Left kidney (tissue), 8 donors: Measurements from ENCODE around the gene AQR. TPM values are rescaled to one million over a fixed set of nuclear protein-coding genes. Genes with fewer than 3 reads are reported as not detected.

Experiments
- DNase-seq: peaks from one replicate; pipeline ENCODE4 v3.0.0-alpha.2; 2013
- long read RNA-seq, 8 donors: transcript quantifications; one replicate each; lab custom pipeline, GENCODE V29; 2026
- polyA plus RNA-seq: library from polyadenylated mRNA; unstranded; fragments of 120-200 nt; gene quantifications from one replicate; pipeline ENCODE4 v1.2.1, GENCODE V29; 2013; ENCODE audit not compliant: insufficient read length

Gene AQR
- polyA plus RNA-seq, result 50.3 TPM
- long read RNA-seq, donor 1, full-length matches to known transcripts, result 10 of 19 reads
- long read RNA-seq, donor 1, partial matches to known transcripts, result 9 of 19 reads
- long read RNA-seq, donor 1, other reads (novel, unspliced or antisense), result 0 of 19 reads
- long read RNA-seq, donor 2, full-length matches to known transcripts, result 6 of 6 reads
- long read RNA-seq, donor 2, partial matches to known transcripts, result 0 of 6 reads
- long read RNA-seq, donor 2, other reads (novel, unspliced or antisense), result 0 of 6 reads
- long read RNA-seq, donor 3, partial matches to known transcripts, result 0 of 5 reads
- long read RNA-seq, donor 3, other reads (novel, unspliced or antisense), result 0 of 5 reads
- long read RNA-seq, donor 4, result 0 reads
- long read RNA-seq, donor 5, full-length matches to known transcripts, result 3 of 3 reads
- long read RNA-seq, donor 5, partial matches to known transcripts, result 0 of 3 reads
- long read RNA-seq, donor 5, other reads (novel, unspliced or antisense), result 0 of 3 reads
- long read RNA-seq, donor 6, full-length matches to known transcripts, result 7 of 7 reads
- long read RNA-seq, donor 6, partial matches to known transcripts, result 0 of 7 reads
- long read RNA-seq, donor 6, other reads (novel, unspliced or antisense), result 0 of 7 reads
- long read RNA-seq, donor 7, full-length matches to known transcripts, result 14 of 14 reads
- long read RNA-seq, donor 7, partial matches to known transcripts, result 0 of 14 reads
- long read RNA-seq, donor 7, other reads (novel, unspliced or antisense), result 0 of 14 reads
- long read RNA-seq, donor 8, full-length matches to known transcripts, result 2 of 2 reads
- long read RNA-seq, donor 8, partial matches to known transcripts, result 0 of 2 reads
- long read RNA-seq, donor 8, other reads (novel, unspliced or antisense), result 0 of 2 reads

- peak; percentile 97 for DNase-seq
Observed at GRCh38 chr15:34969340-34970097, at the start of gene AQR. TSS of gene AQR (minus strand) at chr15:34969742. CDS start at chr15:34969613, 129 bp downstream.

- DNase-seq, result no peak
Observed at GRCh38 chr15:35014241-35014640, 44.7 kb upstream of the AQR start.

DNA sequence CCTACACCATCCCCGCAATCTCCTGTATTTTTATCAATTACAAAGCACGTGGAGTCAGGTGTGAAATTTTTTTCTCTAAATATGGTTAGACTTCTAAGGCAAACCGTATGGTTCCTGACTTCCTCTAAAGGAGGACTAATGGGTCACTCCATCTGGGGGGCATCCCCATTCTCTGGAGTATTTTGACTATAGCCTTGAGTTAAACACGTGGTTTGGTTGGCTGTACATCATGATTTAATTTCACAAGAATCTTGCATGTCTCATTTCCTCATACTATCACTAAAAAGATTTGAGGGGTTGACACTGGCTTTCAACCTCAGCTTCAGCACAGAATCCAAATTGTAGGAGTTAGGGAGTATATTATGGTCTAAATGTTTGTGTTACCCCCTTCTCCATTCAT is 43.8 kb upstream of the AQR start:
- no peak for DNase-seq

GRCh38 chr15:35007397-35007796 is 37.9 kb upstream of the AQR start:
- DNase-seq, result no peak

DNA sequence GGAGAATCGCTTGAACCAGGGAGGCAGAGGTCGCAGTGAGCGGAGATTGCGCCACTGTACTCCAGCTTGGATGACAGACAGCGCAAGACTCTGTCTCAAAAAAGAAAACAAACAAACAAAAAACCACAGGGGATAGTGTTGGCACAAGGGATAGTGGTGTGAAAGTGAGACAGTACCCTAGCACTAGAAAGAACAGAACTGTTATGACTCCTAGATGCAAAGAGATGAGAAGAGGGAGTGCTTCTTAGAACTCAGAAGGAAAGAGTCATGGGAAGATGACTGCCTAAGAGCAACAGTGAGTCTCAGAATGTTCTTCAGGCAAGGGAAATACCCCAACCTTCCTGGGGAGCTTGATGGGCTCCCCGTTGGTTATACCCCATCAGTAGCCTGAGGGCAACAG is 36.4 kb upstream of the AQR start:
- no peak for DNase-seq

DNA sequence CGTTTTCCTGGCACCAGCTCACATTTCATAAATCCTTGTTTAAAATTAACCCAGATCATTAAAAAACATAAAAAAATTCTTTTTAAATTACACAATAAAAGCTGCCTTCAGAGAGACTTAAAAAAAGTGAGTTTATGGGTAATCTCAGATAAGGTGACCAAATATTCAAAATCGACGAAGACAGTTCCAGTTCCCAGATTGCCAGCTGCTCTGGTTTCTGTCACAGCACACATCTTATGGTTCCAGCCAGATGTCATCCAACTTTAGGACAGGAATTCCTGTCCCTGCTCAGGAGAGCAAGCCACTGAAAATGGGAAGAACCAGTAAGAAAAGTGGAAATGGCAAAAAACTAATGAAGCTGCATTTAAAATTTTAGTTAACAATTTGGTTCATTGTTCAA is 34.4 kb upstream of the AQR start:
- no peak for DNase-seq

- DNase-seq, result no peak
Observed at GRCh38 chr15:35000511-35000910, 31.0 kb upstream of the AQR start.

DNA sequence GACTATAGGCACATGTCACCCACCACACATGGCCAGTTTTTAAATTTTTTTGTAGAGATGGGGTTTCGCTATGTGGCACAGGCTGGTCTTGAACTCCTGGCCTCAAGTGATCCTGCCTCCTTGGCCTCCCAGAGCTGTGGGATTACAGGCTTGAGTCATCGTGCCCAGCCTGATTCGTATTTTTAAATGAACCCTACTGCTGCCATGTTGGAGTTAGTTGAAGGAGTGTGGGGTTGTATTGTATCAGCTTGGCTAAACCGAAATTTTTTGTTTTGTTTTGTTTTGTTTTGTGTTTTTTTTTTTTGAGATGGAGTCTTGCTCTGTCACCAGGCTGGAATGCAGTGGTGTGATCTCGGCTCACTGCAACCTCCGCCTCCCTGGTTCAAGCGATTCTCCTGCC is 30.4 kb upstream of the AQR start:
- no peak for DNase-seq

DNA sequence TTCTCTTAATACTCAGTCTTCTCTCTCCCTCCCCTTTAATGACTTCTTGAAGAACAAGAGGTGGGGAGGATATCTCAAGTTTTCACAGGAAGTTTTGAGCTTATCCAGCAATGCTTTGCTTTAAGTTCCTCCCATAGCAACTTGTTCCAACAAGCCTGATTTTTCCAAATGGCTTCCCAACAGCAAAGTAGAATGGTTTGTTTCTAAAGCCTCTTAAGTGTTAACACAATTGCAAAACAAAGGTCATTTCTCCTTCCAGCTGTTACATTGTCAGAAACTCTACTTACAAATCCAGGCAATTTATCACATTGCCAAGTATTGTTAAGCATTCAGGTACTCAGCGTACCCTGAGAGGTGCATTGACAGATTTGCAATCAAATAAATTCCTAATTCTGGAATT is 25.4 kb upstream of the AQR start:
- DNase-seq, result no peak

DNA sequence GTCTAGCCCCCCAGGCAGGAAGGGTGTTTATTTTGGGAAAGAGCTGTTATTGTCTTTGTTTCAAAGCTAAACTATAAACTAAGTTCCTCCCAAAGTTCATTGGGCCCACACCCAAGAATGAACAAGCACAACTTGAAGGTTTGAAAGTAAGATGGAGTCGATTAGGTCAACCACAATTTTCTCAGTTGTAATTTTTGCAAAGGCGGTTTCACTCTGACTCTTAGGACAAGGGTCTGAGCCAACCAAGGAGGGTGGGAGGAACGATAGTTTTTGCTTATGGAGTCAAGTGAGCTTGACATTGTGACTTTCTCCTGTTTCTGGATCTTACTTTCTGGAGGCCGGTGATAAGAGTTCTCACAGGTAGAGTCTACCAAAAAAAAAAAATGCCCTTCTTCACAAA is 24.3 kb upstream of the AQR start:
- DNase-seq, result no peak

DNA sequence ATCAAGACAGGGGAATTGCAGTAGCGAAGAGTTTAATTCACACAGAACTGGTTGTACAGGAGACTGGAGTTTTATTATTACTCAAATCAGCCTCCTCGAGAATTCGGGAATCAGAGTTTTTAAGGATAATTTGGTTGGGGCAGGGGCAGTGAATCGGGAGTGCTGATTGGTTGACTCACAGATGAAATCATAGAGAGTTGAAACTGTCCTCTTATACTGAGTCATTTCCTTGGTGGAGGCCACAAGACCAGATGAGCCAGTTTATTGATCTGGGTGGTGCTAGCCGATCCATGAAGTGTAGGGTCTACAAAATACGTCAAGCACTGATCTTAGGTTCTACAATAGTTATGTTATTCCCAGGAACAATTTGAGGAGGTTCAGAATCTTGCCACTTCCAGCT is 23.9 kb upstream of the AQR start:
- DNase-seq, result no peak

GRCh38 chr15:34988027-34988902 is 18.7 kb upstream of the AQR start, which contains the start of gene ZNF770:
TSS of gene ZNF770 (minus strand) at chr15:34988287. CDS start at chr15:34983434, 4,853 bp downstream.
- DNase-seq, result peak; percentile 81

GRCh38 chr15:34987609-34988026 is 18.1 kb upstream of the AQR start:
- DNase-seq, result no peak

DNA sequence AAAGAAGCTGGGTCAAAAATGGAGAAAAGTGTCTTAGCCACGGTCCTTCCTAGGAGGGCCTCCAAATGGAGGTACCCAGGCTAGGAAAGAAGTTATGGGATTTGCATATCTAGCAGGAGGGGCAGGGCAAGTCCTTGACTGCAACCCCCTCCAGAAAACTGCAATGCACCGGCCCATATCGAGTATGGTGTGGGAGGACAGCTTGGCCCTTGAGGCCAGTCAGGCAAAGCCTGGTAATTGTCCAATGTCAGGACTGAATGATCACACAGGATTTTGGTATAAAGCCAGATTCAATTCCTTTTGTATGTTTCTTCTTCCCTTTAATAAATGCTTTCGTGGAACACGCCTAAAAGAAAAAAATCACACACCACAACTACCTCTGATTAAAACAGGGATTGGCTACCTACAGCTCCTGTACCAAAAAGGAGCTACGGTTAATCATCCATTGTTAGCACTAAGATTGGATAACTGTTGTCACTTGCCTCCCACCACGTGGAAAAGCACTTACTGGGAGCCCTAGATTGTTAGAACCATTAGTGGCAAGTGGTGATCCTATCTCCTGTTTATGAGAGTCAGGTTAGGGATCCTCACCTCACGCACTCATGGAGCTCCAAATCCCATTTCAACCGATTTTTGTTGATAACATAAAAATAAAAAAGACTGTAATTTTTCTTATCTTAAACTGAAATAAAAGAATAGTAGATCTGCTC is 17.4 kb upstream of the AQR start:
- DNase-seq, result no peak

GRCh38 chr15:34986326-34986725 is 16.8 kb upstream of the AQR start:
- no peak for DNase-seq

- no peak for DNase-seq
Observed at GRCh38 chr15:34984889-34985630, 15.5 kb upstream of the AQR start.

- no peak for DNase-seq
Observed at GRCh38 chr15:34976743-34977142, 7.2 kb upstream of the AQR start.

GRCh38 chr15:34976073-34976472 is 6.5 kb upstream of the AQR start:
- DNase-seq, result no peak

- DNase-seq, result no peak
Observed at GRCh38 chr15:34973512-34973911, 4.0 kb upstream of the AQR start.
